ENCODE data around the gene EEF1AKMT2.
A peak's percentile ranks its signal among the peaks of the same experiment; 100 is the strongest.

EEF1AKMT2 gene

GRCh38 chr10:124736491-124737136 lies 55.1 kb downstream of the EEF1AKMT2 start:
- no peak for DNase-seq

DNA sequence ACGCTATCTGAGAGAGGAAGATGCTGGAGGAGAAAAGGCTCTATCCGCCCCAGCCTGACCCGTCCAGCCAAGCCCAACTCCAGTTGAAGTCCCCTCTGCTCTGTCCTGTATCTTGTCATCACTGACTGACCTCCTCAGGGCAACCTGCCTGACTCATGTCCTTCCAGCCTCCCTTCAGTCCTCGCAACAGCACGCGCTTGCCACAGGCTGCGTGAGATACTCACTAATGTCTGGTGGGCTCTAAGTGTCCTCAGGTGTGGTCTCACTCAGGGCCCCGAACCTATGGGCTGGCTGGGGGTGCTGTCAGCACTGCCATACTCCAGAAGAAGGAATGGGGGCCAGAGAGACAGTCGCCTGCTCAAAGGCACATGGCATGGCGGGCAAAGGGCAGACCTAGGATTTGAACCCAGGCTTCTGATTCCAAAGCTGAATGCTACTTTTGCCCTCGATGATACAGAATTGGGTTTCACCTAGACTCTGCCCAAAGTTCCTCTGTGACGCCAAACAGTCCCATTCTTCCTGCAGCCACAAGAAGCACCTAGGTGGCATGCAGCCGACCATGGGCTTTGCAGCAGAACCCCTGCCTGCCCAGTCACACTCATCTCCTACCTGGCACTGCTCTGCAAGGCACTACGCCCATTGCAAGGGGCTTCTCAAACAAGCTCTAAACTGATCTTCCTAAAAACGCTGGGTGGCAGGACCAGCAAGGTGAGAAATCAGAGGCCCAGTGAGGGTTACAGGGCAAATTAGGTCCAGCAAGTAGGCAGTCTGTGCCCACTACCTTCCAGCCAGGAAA lies 56.0 kb downstream of the EEF1AKMT2 start:
- no peak for DNase-seq

GRCh38 chr10:124734311-124735166 lies 57.1 kb downstream of the EEF1AKMT2 start:
- no peak for DNase-seq

DNA sequence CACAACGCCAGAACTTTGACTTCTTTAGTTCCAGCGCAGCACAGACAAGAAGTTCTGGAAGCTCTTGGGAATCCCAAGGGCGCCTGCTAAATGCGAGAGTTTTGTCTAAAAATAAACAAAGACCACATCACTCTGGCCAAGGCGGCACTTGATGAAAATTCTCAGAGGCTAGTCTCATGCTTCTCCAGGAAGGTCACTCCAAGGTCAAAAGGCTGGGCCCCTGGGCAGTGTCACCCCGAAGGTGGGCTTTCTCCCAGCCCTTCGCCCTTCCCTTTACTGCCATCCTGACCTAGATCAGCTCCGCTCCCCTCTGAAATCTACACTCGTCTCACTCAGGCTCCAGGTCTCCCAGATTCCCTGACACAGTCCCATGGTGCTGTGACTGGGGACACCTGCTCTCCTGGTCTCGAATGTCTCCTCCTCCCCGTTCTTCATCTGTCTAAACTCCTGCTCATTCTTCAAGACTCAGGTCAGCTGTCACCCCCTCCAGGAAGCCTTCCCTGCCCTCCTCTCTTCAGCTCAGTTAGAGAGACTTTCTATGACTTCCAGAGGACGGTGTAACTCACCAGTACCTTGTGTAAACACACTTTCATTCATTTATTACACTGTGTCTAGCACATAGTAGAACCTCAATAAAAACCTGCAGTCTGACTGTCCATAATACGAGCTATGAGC lies 58.0 kb downstream of the EEF1AKMT2 start:
- DNase-seq = no peak

DNA sequence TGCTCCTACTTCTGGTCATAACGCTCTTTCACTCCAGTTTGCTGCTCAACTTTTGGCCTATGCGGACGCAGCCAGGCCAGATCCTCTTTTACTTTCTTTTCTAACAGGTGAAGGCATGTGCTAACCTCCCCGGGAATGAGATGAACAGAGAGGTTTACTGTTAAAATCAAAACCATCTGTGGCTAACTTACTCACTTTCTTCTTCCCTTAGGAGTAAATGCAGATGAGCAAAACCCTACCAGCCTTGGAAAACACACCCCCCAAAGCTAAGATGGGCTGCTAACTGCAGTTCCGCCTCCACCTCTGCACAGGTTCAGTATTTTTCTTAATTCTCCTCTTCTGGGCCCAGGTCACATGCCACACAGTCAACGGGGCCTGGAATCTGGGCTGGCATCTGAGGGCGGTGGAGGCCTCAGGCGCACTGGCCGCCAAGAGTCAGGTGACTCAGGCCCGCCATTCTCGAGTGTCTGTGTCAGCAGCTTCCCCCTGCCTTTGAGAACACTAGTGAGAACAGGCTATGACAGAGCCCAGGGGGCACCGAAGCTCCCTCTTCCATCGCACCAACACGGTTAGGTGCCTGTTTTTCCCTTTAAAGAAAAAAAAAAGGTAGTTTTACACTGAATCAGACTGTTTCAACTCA lies 58.6 kb downstream of the EEF1AKMT2 start:
- no peak for DNase-seq

- DNase-seq = no peak
Observed at GRCh38 chr10:124731551-124731950, 60.1 kb downstream of the EEF1AKMT2 start.

- DNase-seq = no peak
Observed at GRCh38 chr10:124730790-124731189, 60.9 kb downstream of the EEF1AKMT2 start.

DNA sequence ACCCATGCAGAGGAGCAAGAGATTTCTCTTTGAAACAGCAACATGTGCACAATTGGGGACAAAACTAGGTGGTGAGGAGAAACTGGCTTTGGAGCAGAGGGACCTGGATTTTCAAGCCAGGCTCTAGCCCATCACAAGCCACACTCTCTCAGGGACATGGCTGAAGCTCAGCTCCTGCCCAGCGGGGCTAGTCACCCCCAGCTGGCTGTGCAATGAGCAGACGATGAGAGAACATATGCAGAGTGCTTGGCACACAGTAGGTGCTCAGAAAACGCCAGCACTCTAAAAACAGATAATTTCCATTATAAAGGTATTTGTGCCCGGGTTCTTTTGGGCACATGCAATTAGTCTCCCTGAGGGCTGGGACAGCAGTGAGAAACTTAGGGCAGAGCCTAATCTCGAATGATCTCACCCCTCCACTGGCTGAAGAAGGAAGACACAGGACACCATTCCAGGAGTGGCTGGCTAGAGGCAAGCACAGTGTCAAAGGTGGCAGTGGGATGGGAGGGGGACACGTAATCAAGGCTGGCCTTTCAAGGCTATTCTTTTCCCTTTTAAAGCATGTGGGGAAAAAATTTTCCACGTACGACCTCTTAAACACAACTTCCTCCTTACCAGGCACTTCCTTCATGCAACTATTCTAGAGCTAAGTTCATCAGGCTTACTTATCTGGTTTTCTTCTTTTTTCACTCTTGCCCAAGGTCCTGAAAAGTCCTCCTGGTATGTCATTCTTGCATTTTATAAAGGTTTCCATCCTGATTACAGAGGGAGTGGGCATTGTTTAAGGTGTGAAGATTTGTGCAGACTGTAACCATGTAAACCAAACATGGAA lies 62.6 kb downstream of the EEF1AKMT2 start:
- no peak for DNase-seq

GRCh38 chr10:124728071-124728829 lies 63.4 kb downstream of the EEF1AKMT2 start:
- no peak for DNase-seq

DNA sequence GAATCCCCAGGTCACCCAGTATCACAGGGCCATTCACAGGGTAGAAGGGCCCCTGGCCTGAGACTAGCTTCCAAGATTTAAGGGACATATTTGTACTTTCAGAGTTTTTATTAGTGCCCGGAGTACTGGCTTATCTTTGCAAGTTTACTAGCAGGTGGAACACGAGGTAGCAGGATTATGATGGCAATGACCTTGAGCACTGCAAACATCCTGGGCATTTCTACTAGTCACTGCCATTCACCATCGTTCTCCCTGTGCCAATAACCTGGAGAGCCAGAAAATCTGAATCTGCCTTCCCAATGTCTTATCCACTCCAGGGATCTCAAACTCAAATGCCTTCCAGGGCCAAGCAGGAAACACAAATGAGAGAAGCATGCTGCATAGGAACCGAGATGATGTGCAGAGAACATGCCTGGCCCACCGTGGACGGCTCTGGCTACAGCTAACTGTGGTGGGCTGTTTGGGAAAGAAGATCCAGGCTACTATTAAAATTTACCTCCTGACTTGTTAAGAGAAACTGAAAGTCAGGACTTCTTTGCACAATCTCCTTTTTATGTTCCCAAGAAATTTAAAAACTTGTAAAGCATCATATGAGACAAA lies 64.2 kb downstream of the EEF1AKMT2 start:
- DNase-seq = no peak

- DNase-seq = no peak
Observed at GRCh38 chr10:124725791-124726190, 65.9 kb downstream of the EEF1AKMT2 start.

GRCh38 chr10:124725171-124725631 lies 66.5 kb downstream of the EEF1AKMT2 start:
- DNase-seq = no peak

GRCh38 chr10:124724279-124725027 lies 67.2 kb downstream of the EEF1AKMT2 start:
- DNase-seq = no peak

DNA sequence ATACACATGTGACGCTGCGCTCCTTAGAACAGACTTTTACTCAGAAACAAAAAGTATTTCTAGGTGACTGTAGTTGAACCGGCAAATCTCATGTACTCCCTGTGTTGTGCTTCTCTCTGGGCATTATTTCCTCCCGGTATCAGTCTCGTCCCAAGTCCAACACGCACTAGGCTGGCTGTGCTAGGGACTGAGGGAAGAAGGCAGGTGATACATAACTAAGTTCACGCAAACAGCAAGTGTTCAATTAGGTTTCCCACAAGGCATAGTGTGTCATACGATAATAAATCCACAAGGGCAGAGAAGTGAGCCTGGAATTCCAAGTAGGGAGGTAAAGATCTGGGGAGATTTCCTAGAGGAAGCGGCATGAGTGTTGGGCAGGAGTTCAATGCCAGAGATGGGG lies 67.9 kb downstream of the EEF1AKMT2 start:
- no peak for DNase-seq

GRCh38 chr10:124722798-124723783 lies 68.6 kb downstream of the EEF1AKMT2 start:
- DNase-seq = peak in 1 of 4 experiments; percentile 11

DNA sequence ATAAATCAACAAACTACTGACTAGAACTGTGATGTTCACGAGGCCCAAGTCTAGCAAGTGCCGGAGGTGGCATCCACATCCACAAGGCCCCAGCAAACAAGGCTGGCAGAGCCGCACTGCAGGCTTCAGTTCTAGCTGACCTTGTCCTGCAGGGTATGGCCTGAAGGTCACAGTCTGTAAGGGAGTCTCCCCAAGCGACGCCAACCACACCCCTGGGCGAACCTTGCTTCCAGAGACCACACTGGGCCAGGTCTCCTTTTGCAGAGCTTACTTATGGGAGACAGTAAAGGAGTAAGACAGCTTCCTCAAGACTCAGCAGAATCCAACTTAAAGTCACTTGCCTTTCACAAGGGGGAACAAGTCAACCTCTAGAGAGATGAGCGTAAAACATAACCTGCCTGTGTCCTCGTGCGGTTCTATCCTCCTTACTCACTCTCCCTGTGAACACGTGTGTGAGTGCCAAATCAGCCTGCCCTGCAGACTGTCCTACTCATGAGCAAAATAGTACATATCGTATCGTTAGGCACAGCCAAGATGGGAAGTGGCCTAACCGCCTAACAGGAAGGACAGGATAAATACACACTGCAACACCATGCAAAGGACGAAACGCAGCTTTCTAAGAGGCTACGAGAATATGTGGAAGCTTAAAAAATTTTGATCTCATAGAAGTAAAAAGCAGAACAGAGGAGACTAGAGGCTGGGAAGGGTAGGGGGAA lies 70.2 kb downstream of the EEF1AKMT2 start:
- DNase-seq = no peak

GRCh38 chr10:124719213-124719851 lies 72.4 kb downstream of the EEF1AKMT2 start:
- DNase-seq = peak in 3 of 4 experiments; percentile 16 to 49 (median 39)
